RPMI7951 (cell line): ENCODE measurements around the gene OPN1MW. TPM values are rescaled to one million over a fixed set of nuclear protein-coding genes. Genes with fewer than 3 reads are reported as not detected.
"Not testable (repeated sequence)": the region's sequence is repeated elsewhere in the genome, so short reads cannot be mapped to it uniquely, and the experiment has no call there.

Source experiments
- DNase-seq: peaks from one replicate; pipeline ENCODE4 v3.0.0-alpha.2; 2012; ENCODE audit warnings: low read depth
- total RNA-seq: library from RNA; depleted of rRNA; stranded (reverse); fragments of >200 nt; shearing (Covaris generic); gene quantifications from 2 replicates; pipeline ENCODE4 v1.2.3, GENCODE V29; 2014; rRNA removed

The OPN1MW gene
- total RNA-seq, 1 experiment from 2014 or later = not detected

GRCh38 chrX:154211057-154211456 lies 28.7 kb downstream of the OPN1MW start:
- not testable (repeated sequence) for DNase-seq

- not testable (repeated sequence) for DNase-seq
These were observed 29.1 kb downstream of the OPN1MW start for GRCh38 chrX:154211499-154211898.

- not testable (repeated sequence) for DNase-seq
These were observed 37.1 kb downstream of the OPN1MW start, which contains the start of gene OPN1MW2 for GRCh38 chrX:154219456-154219855. Gene OPN1MW2, plus strand, starts transcription at chrX:154219756. Its CDS starts 60 bp downstream, at chrX:154219816.

- not testable (repeated sequence) for DNase-seq
These were observed 42.9 kb downstream of the OPN1MW start for GRCh38 chrX:154225292-154225691.

- not testable (repeated sequence) for DNase-seq
These were observed 44.3 kb downstream of the OPN1MW start for GRCh38 chrX:154226706-154227105.

GRCh38 chrX:154231443-154231842 lies 49.0 kb downstream of the OPN1MW start:
- DNase-seq = not testable (repeated sequence)

GRCh38 chrX:154233620-154234019 lies 51.2 kb downstream of the OPN1MW start:
- not testable (repeated sequence) for DNase-seq

GRCh38 chrX:154238939-154239559 lies 56.7 kb downstream of the OPN1MW start:
- DNase-seq = not testable (repeated sequence)

- DNase-seq = not testable (repeated sequence)
These were observed 57.6 kb downstream of the OPN1MW start for GRCh38 chrX:154239982-154240503.

Other genes with a start within 250 kb of the OPN1MW start
- gene NAA10, start 247.6 kb upstream of the OPN1MW start, total RNA-seq = 96.4 and 136 TPM in 2 replicates
- gene RENBP, start 238.0 kb upstream of the OPN1MW start, total RNA-seq = 1.7 and 1.9 TPM in 2 replicates
- 21.6 and 23.6 TPM in 2 replicates for gene HCFC1, start 210.8 kb upstream of the OPN1MW start, total RNA-seq
- gene TMEM187, start 209.8 kb upstream of the OPN1MW start, total RNA-seq = 5.8 and 6.6 TPM in 2 replicates
- 38.1 and 44.2 TPM in 2 replicates for gene IRAK1, start 162.7 kb upstream of the OPN1MW start, total RNA-seq
- 12.5 and 12.9 TPM in 2 replicates for gene MECP2, start 84.9 kb upstream of the OPN1MW start, total RNA-seq
- not detected in 2 replicates for gene OPN1LW, start 38.4 kb upstream of the OPN1MW start, total RNA-seq
- not detected in 2 replicates for gene OPN1MW2, start 37.2 kb downstream of the OPN1MW start, total RNA-seq
- gene OPN1MW3, start 75.0 kb downstream of the OPN1MW start, total RNA-seq = not detected in 2 replicates
- not detected in 2 replicates for gene TEX28, start 112.5 kb downstream of the OPN1MW start, total RNA-seq
- not detected in 2 replicates for gene TKTL1, start 113.2 kb downstream of the OPN1MW start, total RNA-seq
- gene FLNA, start 192.0 kb downstream of the OPN1MW start, total RNA-seq = 375 and 579 TPM in 2 replicates
- 27.6 and 29.8 TPM in 2 replicates for gene EMD, start 196.7 kb downstream of the OPN1MW start, total RNA-seq
- gene RPL10, start 215.8 kb downstream of the OPN1MW start, total RNA-seq = 2,378 and 3,972 TPM in 2 replicates
- gene DNASE1L1, start 226.7 kb downstream of the OPN1MW start, total RNA-seq = 12.6 and 14.3 TPM in 2 replicates
- 9.6 and 9.8 TPM in 2 replicates for gene TAFAZZIN, start 228.9 kb downstream of the OPN1MW start, total RNA-seq
- 29.0 and 36.1 TPM in 2 replicates for gene ATP6AP1, start 246.1 kb downstream of the OPN1MW start, total RNA-seq